MV-4-11 (cell line): ENCODE measurements around the gene SMCHD1.

Experiments used
- DNase-seq: peaks from one replicate; lab custom pipeline; 2025; lab: John Stamatoyannopoulos, UW

Gene SMCHD1

GRCh38 chr18:2853173-2853925 is 197.8 kb downstream of the SMCHD1 start:
- DNase-seq: no peak

GRCh38 chr18:2853926-2854664 is 198.6 kb downstream of the SMCHD1 start:
- DNase-seq: no peak
